Cerebellar nuclear complex (tissue), 1 donor: ENCODE results near the gene CPTP.

Source experiments
- DNase-seq, 2 experiments: peaks; one replicate each; lab custom pipeline; 2025; lab: John Stamatoyannopoulos, UW

The CPTP gene

GRCh38 chr1:1292442-1292779, 32.2 kb upstream of the CPTP start:
- no peak for DNase-seq

GRCh38 chr1:1292851-1293250, 31.8 kb upstream of the CPTP start:
- DNase-seq, result no peak

- DNase-seq, result no peak
Observed at GRCh38 chr1:1293263-1294249, 31.0 kb upstream of the CPTP start.

GRCh38 chr1:1294250-1294890, 30.2 kb upstream of the CPTP start:
- no peak for DNase-seq

GRCh38 chr1:1295154-1295923, 29.3 kb upstream of the CPTP start:
- no peak for DNase-seq

GRCh38 chr1:1296070-1297061, 28.2 kb upstream of the CPTP start:
- DNase-seq, result no peak

- no peak for DNase-seq
Observed at GRCh38 chr1:1297802-1298424, 26.7 kb upstream of the CPTP start.

GRCh38 chr1:1298861-1299685, 25.5 kb upstream of the CPTP start:
- DNase-seq, result peak in 1 of 2 experiments; percentile 31

GRCh38 chr1:1299686-1300351, 24.8 kb upstream of the CPTP start:
- no peak for DNase-seq

- no peak for DNase-seq
Observed at GRCh38 chr1:1300352-1300739, 24.3 kb upstream of the CPTP start.

- no peak for DNase-seq
Observed at GRCh38 chr1:1302006-1302430, 22.6 kb upstream of the CPTP start.

GRCh38 chr1:1302951-1303509, 21.6 kb upstream of the CPTP start:
- DNase-seq, result no peak

- no peak for DNase-seq
Observed at GRCh38 chr1:1303736-1304135, 20.9 kb upstream of the CPTP start.

- DNase-seq, result peak; percentile 48 to 77
Observed at GRCh38 chr1:1304331-1305299, 20.0 kb upstream of the CPTP start.

GRCh38 chr1:1305300-1306069, 19.1 kb upstream of the CPTP start:
- no peak for DNase-seq

GRCh38 chr1:1306070-1306660, 18.4 kb upstream of the CPTP start:
- no peak for DNase-seq
